H1 (cell line): Measurements from ENCODE around the gene KLB. TPM values are rescaled to one million over a fixed set of nuclear protein-coding genes. Genes with fewer than 3 reads are reported as not detected.

ENCODE experiments used
- CTCF ChIA-PET: fragments of 300-600 bp; sonication (Branson Sonifier 250); formaldehyde crosslinking; loops from one replicate; lab custom pipeline; 2021; ENCODE audit not compliant: partially characterized antibody; lab: Charles Lee
- POLR2A ChIA-PET: fragments of 300-600 bp; sonication (Branson Sonifier 250); formaldehyde crosslinking; loops from one replicate; lab custom pipeline; 2021; ENCODE audit warnings: inconsistent platforms; ENCODE audit not compliant: partially characterized antibody; lab: Charles Lee
- DNase-seq, 2 experiments: peaks; one replicate each; pipeline versions ENCODE4 v3.0.0 to v3.0.0-alpha.2; 2010 to 2022; ENCODE audit warnings: low spot score in 2 of 2, low read depth in 1 of 2, mixed read lengths in 1 of 2
- FAIRE-seq: peaks from 2 replicates; lab custom pipeline; 2011; peaks lifted over from hg19 to GRCh38; lab: Jason Lieb, UNC
- H2AFZ ChIP-seq: 2 replicates; pipeline ENCODE4 v1.8.1; 2012; ENCODE audit warnings: low read length, inconsistent platforms
- H2AK5ac ChIP-seq: 2 replicates; pipeline ENCODE4 v1.6.1; 2013; ENCODE audit warnings: low read depth, low read length
- H2BK120ac ChIP-seq: replicated peaks from 2 replicates; pipeline ENCODE3; 2013; ENCODE audit warnings: low read depth, low read length, inconsistent platforms
- H2BK12ac ChIP-seq: 2 replicates; pipeline ENCODE4 v1.6.1; 2013; ENCODE audit warnings: low read depth, low read length
- H2BK15ac ChIP-seq: 2 replicates; pipeline ENCODE4 v1.6.1; 2013; ENCODE audit warnings: low read length
- H2BK20ac ChIP-seq: 2 replicates; pipeline ENCODE4 v1.6.1; 2013; ENCODE audit warnings: low read length
- H2BK5ac ChIP-seq: 2 replicates; pipeline ENCODE4 v1.6.1; 2013; ENCODE audit warnings: low read depth, low read length
- H3K14ac ChIP-seq: 2 replicates; pipeline ENCODE4 v1.6.1; 2013; ENCODE audit warnings: inconsistent platforms; ENCODE audit not compliant: insufficient read length
- H3K18ac ChIP-seq: 2 replicates; pipeline ENCODE4 v1.6.1; 2013; ENCODE audit warnings: low read length; ENCODE audit errors: extremely low read depth
- H3K23ac ChIP-seq: 2 replicates; pipeline ENCODE4 v1.6.1; 2013; ENCODE audit warnings: inconsistent platforms; ENCODE audit not compliant: insufficient read length
- H3K23me2 ChIP-seq: 2 replicates; pipeline ENCODE4 v1.6.1; 2013; ENCODE audit warnings: low read depth, low read length
- H3K27ac ChIP-seq: 2 replicates; pipeline ENCODE4 v1.6.1; 2011; ENCODE audit warnings: low read depth, low read length, inconsistent platforms
- H3K27me3 ChIP-seq, 4 experiments: replicated peaks in 1 of 4; 1 replicate in 1 of 4; 2 replicates in 3 of 4; pipeline versions ENCODE4 v1.6.1 to v1.8.1; 2011 to 2013; ENCODE audit warnings: low read length in 3 of 4, mild to moderate bottlenecking in 3 of 4, inconsistent platforms in 2 of 4, mixed read lengths in 2 of 4, moderate library complexity in 1 of 4; ENCODE audit not compliant: control insufficient read depth in 3 of 4, insufficient read depth in 3 of 4; ENCODE audit errors: extremely low read depth in 1 of 4
- H3K36me3 ChIP-seq, 4 experiments: 2 replicates each; pipeline versions ENCODE4 v1.6.1 to v1.8.1; 2011 to 2013; ENCODE audit warnings: mild to moderate bottlenecking in 4 of 4, low read length in 3 of 4, moderate library complexity in 2 of 4, control low read depth in 1 of 4, inconsistent platforms in 1 of 4; ENCODE audit not compliant: insufficient read depth in 4 of 4, control insufficient read depth in 2 of 4
- H3K4ac ChIP-seq: replicated peaks from 2 replicates; pipeline ENCODE3; 2013; ENCODE audit warnings: low read length, low read depth, mixed read lengths, inconsistent platforms; ENCODE audit not compliant: insufficient read length
- H3K4me1 ChIP-seq, 4 experiments: replicated peaks in 1 of 4; 1 replicate in 1 of 4; 2 replicates in 3 of 4; pipeline versions ENCODE4 v1.6.1 to v1.8.1; 2011 to 2013; ENCODE audit warnings: low read length in 3 of 4, inconsistent platforms in 2 of 4, mixed read lengths in 1 of 4; ENCODE audit not compliant: insufficient read depth in 4 of 4, control insufficient read depth in 3 of 4
- H3K4me2 ChIP-seq, 2 experiments: 2 replicates each; pipeline versions ENCODE4 v1.6.1 to v1.8.1; 2011 to 2013; ENCODE audit warnings: low read depth in 2 of 2, low read length in 2 of 2, control low read depth in 1 of 2, inconsistent platforms in 1 of 2, mild to moderate bottlenecking in 1 of 2; ENCODE audit not compliant: insufficient read depth in 1 of 2
- H3K4me3 ChIP-seq, 4 experiments: fragments of 200-600, 300-600 bp in 1 of 4; sonication (generic), shearing (Covaris generic), sonication (Bioruptor Twin) in 1 of 4; 2 replicates each; pipeline versions ENCODE4 v1.5.1 to v1.8.1; 2011 to 2016; ENCODE audit warnings: low read length in 4 of 4, low read depth in 3 of 4, control low read depth in 2 of 4, inconsistent platforms in 2 of 4, mild to moderate bottlenecking in 2 of 4, mixed read lengths in 1 of 4, moderate library complexity in 1 of 4; ENCODE audit not compliant: insufficient read depth in 2 of 4; ENCODE audit errors: extremely low read depth in 1 of 4
- H3K56ac ChIP-seq: replicated peaks from 2 replicates; pipeline ENCODE3; 2013; ENCODE audit warnings: low read depth, mild to moderate bottlenecking, mixed read lengths, low read length, inconsistent platforms; ENCODE audit not compliant: insufficient read length
- H3K79me1 ChIP-seq: 2 replicates; pipeline ENCODE4 v1.6.1; 2013; ENCODE audit warnings: low read depth, low read length, control low read depth
- H3K79me2 ChIP-seq, 2 experiments: 2 replicates each; pipeline versions ENCODE4 v1.6.1 to v1.8.1; 2012 to 2013; ENCODE audit warnings: low read length in 2 of 2, mild to moderate bottlenecking in 2 of 2, inconsistent platforms in 1 of 2; ENCODE audit not compliant: insufficient read depth in 2 of 2, control insufficient read depth in 1 of 2
- H3K9ac ChIP-seq, 4 experiments: replicated peaks in 1 of 4; 1 replicate in 1 of 4; 2 replicates in 3 of 4; pipeline versions ENCODE4 v1.6.1 to v1.8.1; 2011 to 2013; ENCODE audit warnings: low read depth in 3 of 4, low read length in 3 of 4, control low read depth in 2 of 4, mild to moderate bottlenecking in 2 of 4, moderate library complexity in 2 of 4, inconsistent platforms in 1 of 4; ENCODE audit errors: extremely low read depth in 1 of 4
- H3K9me3 ChIP-seq, 2 experiments: 2 replicates each; pipeline versions ENCODE4 v1.6.1 to v1.8.1; 2012 to 2013; ENCODE audit warnings: mild to moderate bottlenecking in 2 of 2, moderate library complexity in 2 of 2, control low read depth in 1 of 2, inconsistent platforms in 1 of 2, low read depth in 1 of 2, low read length in 1 of 2, mixed read lengths in 1 of 2; ENCODE audit not compliant: insufficient read depth in 2 of 2
- H4K20me1 ChIP-seq, 2 experiments: replicated peaks in 1 of 2; 2 replicates each; pipeline versions ENCODE3 to v1.8.1; 2011 to 2013; ENCODE audit warnings: inconsistent platforms in 2 of 2, low read length in 2 of 2, mild to moderate bottlenecking in 1 of 2; ENCODE audit not compliant: insufficient read depth in 2 of 2, control insufficient read depth in 1 of 2
- H4K5ac ChIP-seq: 2 replicates; pipeline ENCODE4 v1.6.1; 2013; ENCODE audit warnings: low read length, low read depth, mixed read lengths, inconsistent platforms; ENCODE audit not compliant: insufficient read length
- H4K8ac ChIP-seq: 2 replicates; pipeline ENCODE4 v1.8.0; 2013; ENCODE audit warnings: mild to moderate bottlenecking, moderate library complexity, low read length, inconsistent platforms; ENCODE audit not compliant: insufficient read depth; ENCODE audit errors: extremely low read depth
- H4K91ac ChIP-seq: replicated peaks from 2 replicates; pipeline ENCODE3; 2013; ENCODE audit warnings: low read length, mixed read lengths, inconsistent platforms; ENCODE audit not compliant: insufficient read length
- BACH1 ChIP-seq: IDR thresholded peaks from 2 replicates; pipeline ENCODE4 v1.6.1; 2012; ENCODE audit warnings: low read length, improper control_type of control experiment
- BCL11A ChIP-seq, 2 experiments: IDR thresholded peaks; one replicate each; pipeline ENCODE4 v1.6.1; 2011; ENCODE audit warnings: low read depth in 2 of 2, low read length in 2 of 2, mild to moderate bottlenecking in 2 of 2
- BRCA1 ChIP-seq: IDR thresholded peaks from 2 replicates; pipeline ENCODE4 v1.6.1; 2012; ENCODE audit warnings: low read depth, low read length, improper control_type of control experiment
- CHD1 ChIP-seq: IDR thresholded peaks from 2 replicates; pipeline ENCODE4 v1.6.1; 2012; ENCODE audit warnings: low read depth, low read length, improper control_type of control experiment
- EP300 ChIP-seq, 2 experiments: IDR thresholded peaks; 1 replicate in 1 of 2; 2 replicates in 1 of 2; pipeline ENCODE4 v1.6.1; 2011 to 2012; ENCODE audit warnings: low read depth in 2 of 2, low read length in 2 of 2, mild to moderate bottlenecking in 2 of 2, borderline replicate concordance in 1 of 2, inconsistent platforms in 1 of 2, moderate library complexity in 1 of 2
- HDAC6 ChIP-seq: IDR thresholded peaks from one replicate; pipeline ENCODE4 v1.7.1; 2012; ENCODE audit warnings: low read depth, mild to moderate bottlenecking, inconsistent platforms, low read length, moderate library complexity
- KDM4A ChIP-seq: IDR thresholded peaks from one replicate; pipeline ENCODE4 v1.7.1; 2012; ENCODE audit warnings: low read depth, mild to moderate bottlenecking, moderate library complexity, low read length, inconsistent platforms; ENCODE audit not compliant: severe bottlenecking
- RBBP5 ChIP-seq: IDR thresholded peaks from 2 replicates; pipeline ENCODE4 v1.7.1; 2012; ENCODE audit warnings: low read depth, mild to moderate bottlenecking, inconsistent platforms, low read length, moderate library complexity, borderline replicate concordance
- RFX5 ChIP-seq: IDR thresholded peaks from 2 replicates; pipeline ENCODE4 v1.6.1; 2011; ENCODE audit warnings: low read depth, low read length, improper control_type of control experiment, borderline replicate concordance
- SUZ12 ChIP-seq: fragments of 200-600 bp; sonication (generic); IDR thresholded peaks from 2 replicates; pipeline ENCODE4 v1.6.1; 2012; ENCODE audit warnings: mild to moderate bottlenecking, inconsistent platforms, low read length, moderate library complexity, mixed read lengths
- TAF7 ChIP-seq: optimal IDR thresholded peaks from 2 replicates; pipeline ENCODE3; 2011; ENCODE audit warnings: low read depth, mild to moderate bottlenecking, inconsistent platforms, low read length, moderate library complexity, borderline replicate concordance
- TBP ChIP-seq: IDR thresholded peaks from 2 replicates; pipeline ENCODE4 v1.6.1; 2011; ENCODE audit warnings: low read depth, low read length, improper control_type of control experiment
- YY1 ChIP-seq: IDR thresholded peaks from 2 replicates; pipeline ENCODE4 v1.6.1; 2011; ENCODE audit warnings: low read depth, mild to moderate bottlenecking, low read length
- ZNF274 ChIP-seq: IDR thresholded peaks from 2 replicates; pipeline ENCODE4 v1.7.0; 2012; ENCODE audit warnings: low read length, borderline replicate concordance; ENCODE audit errors: extremely low read depth
- WGBS, 2 experiments: shearing (Covaris generic) in 1 of 2; methylation state at CpG; one replicate each; pipeline versions ENCODE4 v1.1.6 to v1.1.7; 2013 to 2015; ENCODE audit warnings: low lambda C conversion rate in 2 of 2, mixed read lengths in 2 of 2, inconsistent platforms in 1 of 2, low coverage in 1 of 2, missing lambda C conversion rate in 1 of 2; ENCODE audit not compliant: insufficient replicate concordance in 2 of 2, insufficient coverage in 1 of 2, insufficient read length in 1 of 2; ENCODE audit errors: extremely low coverage in 1 of 2, missing lambda C conversion rate in 1 of 2; 5-methylcytosine and 5-hydroxymethylcytosine counted together
- polyA plus RNA-seq, 7 experiments: library from polyadenylated mRNA; depleted of rRNA in 3 of 7; stranded (reverse) in 5 of 7; unstranded in 2 of 7; fragments of >200 nt in 5 of 7; fragments of 200-250 nt in 2 of 7; gene quantifications; 1 replicate in 5 of 7; 2 replicates in 1 of 7; 4 replicates in 1 of 7; pipeline versions ENCODE4 v1.2.1 to v1.2.3, GENCODE V29; 2011 to 2013; ENCODE audit warnings: missing spikeins in 2 of 7, mixed read lengths in 2 of 7
- total RNA-seq: library from RNA; stranded (reverse); fragmentation: NEBNext Ultra II Directional; extraction: Animal tissue kit (Norgen Biotek cat#: 25700); gene quantifications from 2 replicates; pipeline ENCODE4 v1.2.1, GENCODE V29; 2021

The KLB gene
- total and polyA plus RNA-seq, 2 of the 8 experiments (the other 6 are each of a cell fraction or from before 2014, with no cell fraction given), result 0.03 TPM; not detected in 1

GRCh38 chr4:39390603-39391002 is 16.1 kb upstream of the KLB start:
- no peak overlapping the region for H3K14ac ChIP-seq
- TF ChIP-seq TBP, result no peak
- no peak for TF ChIP-seq ZNF274
- no peak for TF ChIP-seq BCL11A (IDR thresholded peaks at IDR 0.05; ENCODE audit: low read depth in 2 of 2, low read length in 2 of 2)
- TF ChIP-seq YY1, result no peak
- TF ChIP-seq RBBP5, result no peak
- TF ChIP-seq BACH1, result no peak
- TF ChIP-seq CHD1, result no peak
- no peak for TF ChIP-seq KDM4A
- no peak for TF ChIP-seq TAF7
- TF ChIP-seq RFX5, result no peak
- no peak for TF ChIP-seq SUZ12
- TF ChIP-seq EP300 (IDR thresholded peaks at IDR 0.05; ENCODE audit: borderline replicate concordance in 1 of 2, low read depth in 2 of 2, low read length in 2 of 2), result no peak
- no peak for TF ChIP-seq BRCA1
- no peak for TF ChIP-seq HDAC6

More at GRCh38 chr4:39390603-39391002, 16.1 kb upstream of the KLB start:
- Histone ChIP-seq H2BK15ac (no peak overlapping the region), H2BK20ac (no peak overlapping the region), H4K91ac (no peak overlapping the region), H3K4me2 (no peak overlapping the region), H4K5ac (no peak overlapping the region), H4K20me1 (no peaks in the 10 kb centered on the region), H3K18ac (no peak overlapping the region), H2BK120ac (no peak overlapping the region), H3K79me1 (no peaks in the 10 kb centered on the region), H3K4me3 (no peak overlapping the region), H3K9me3 (no peaks in the 10 kb centered on the region), H3K27ac (no peak overlapping the region), H3K27me3 (no peaks in the 10 kb centered on the region), H3K23me2 (no peaks in the 10 kb centered on the region), H3K56ac (no peak overlapping the region), H2AK5ac (no peak overlapping the region), H2AFZ (no peak overlapping the region), H3K36me3 (no peaks in the 10 kb centered on the region), H2BK5ac (no peak overlapping the region), H4K8ac (no peak overlapping the region), H3K79me2 (no peaks in the 10 kb centered on the region), H2BK12ac (no peak overlapping the region), H3K9ac (no peak overlapping the region), H3K4me1 (no peaks in the 10 kb centered on the region), H3K4ac (no peak overlapping the region), H3K23ac (no peak overlapping the region)
- DNase-seq (no peak), FAIRE-seq (no peak)
- CTCF ChIA-PET, result no interaction called here
- 87% methylated on average over 6 of the region's 6 CpGs; no CpG with 5 or more reads in 1 of the 2 experiments for WGBS, 2 experiments
- POLR2A ChIA-PET, result no interaction called here
